HepG2 (cell line): ENCODE data around the gene TALDO1.

ENCODE experiments used
- CTCF ChIP-seq: sonication (generic); formaldehyde crosslinking; IDR thresholded peaks from 2 replicates; pipeline ENCODE4 v1.5.0; 2020; ENCODE audit warnings: mild to moderate bottlenecking, missing genetic modification reagents, moderate library complexity
- EP300 ChIP-seq, 3 experiments: sonication (generic) in 1 of 3; formaldehyde crosslinking in 1 of 3; IDR thresholded peaks; 2 replicates each; pipeline versions ENCODE4 v1.5.1 to v1.6.1; 2011 to 2020; ENCODE audit warnings: low read depth in 2 of 3, low read length in 2 of 3, borderline replicate concordance in 1 of 3, improper control_type of control experiment in 1 of 3, mild to moderate bottlenecking in 1 of 3, missing genetic modification reagents in 1 of 3, moderate library complexity in 1 of 3
- ETV5 ChIP-seq: IDR thresholded peaks from 2 replicates; pipeline ENCODE4 v1.6.1; 2018; ENCODE audit warnings: missing biosample characterization, missing genetic modification reagents, inconsistent platforms, borderline replicate concordance
- FOXJ3 ChIP-seq: sonication (generic); formaldehyde crosslinking; IDR thresholded peaks from 2 replicates; pipeline ENCODE4 v1.4.0; 2020; ENCODE audit warnings: missing genetic modification reagents, mild to moderate bottlenecking, borderline replicate concordance
- HOXA7 ChIP-seq: sonication (generic); formaldehyde crosslinking; IDR thresholded peaks from 2 replicates; pipeline ENCODE4 v1.8.1; 2022; ENCODE audit warnings: mild to moderate bottlenecking, missing genetic modification reagents, moderate library complexity
- NR0B2 ChIP-seq: sonication (generic); formaldehyde crosslinking; IDR thresholded peaks from 2 replicates; pipeline ENCODE4 v1.4.0; 2020; ENCODE audit warnings: mild to moderate bottlenecking, missing genetic modification reagents
- PCBP2 ChIP-seq: fragments of 200-400 bp; formaldehyde crosslinking; optimal IDR thresholded peaks from 2 replicates; pipeline ENCODE3; 2018; ENCODE audit warnings: low read length, low read depth; ENCODE audit not compliant: poor library complexity, severe bottlenecking
- TBP ChIP-seq: sonication (generic); formaldehyde crosslinking; IDR thresholded peaks from 2 replicates; pipeline ENCODE4 v1.5.0; 2020; ENCODE audit warnings: missing genetic modification reagents
- XRCC5 ChIP-seq: fragments of 200-400 bp; formaldehyde crosslinking; optimal IDR thresholded peaks from 2 replicates; pipeline ENCODE3; 2017; ENCODE audit warnings: mild to moderate bottlenecking, low read length
- TF ChIP-seq, protein P1 (sequence below): sonication (generic); formaldehyde crosslinking; IDR thresholded peaks from 2 replicates; pipeline ENCODE4 v1.9.0; 2021; ENCODE audit warnings: missing genetic modification reagents, mild to moderate bottlenecking, borderline replicate concordance
- TF ChIP-seq, protein P2 (sequence below): sonication (generic); formaldehyde crosslinking; IDR thresholded peaks from 2 replicates; pipeline ENCODE4 v1.5.0; 2020; ENCODE audit warnings: missing genetic modification reagents

DNA sequence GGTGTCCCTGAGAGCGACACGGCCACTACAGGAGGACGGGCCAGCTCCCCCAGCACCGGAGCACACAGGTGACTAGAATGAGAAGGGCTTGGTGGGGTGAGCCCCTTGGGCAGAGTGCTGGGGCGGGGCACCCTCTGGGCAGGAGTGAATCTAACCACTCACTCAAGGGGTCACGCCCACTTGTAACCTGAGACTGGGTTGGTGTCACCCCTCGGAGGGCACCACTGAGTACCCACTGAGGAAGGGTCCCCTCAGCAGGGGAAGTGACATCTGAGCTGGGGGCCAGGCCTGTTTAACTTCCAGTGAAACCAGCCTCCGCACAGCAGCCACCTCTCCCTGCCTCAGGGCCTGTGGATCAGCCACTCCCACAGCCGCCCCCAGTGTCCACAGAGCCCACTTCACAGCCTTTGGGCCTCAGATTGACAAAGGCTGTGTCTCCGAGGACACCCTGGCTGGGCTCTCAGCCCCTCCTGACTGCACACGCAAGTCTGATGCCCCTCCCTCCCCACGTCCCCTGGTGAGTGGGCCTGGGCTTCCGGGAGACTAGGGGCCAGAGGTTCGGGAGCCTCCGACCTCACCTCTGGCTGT lies 24.4 kb downstream of the TALDO1 start:
- no peak for TF ChIP-seq XRCC5
- no peak for TF ChIP-seq HOXA7 (CRISPR knock-in tag)
- TF ChIP-seq CTCF (CRISPR knock-in tag) = no peak
- TF ChIP-seq TBP (CRISPR knock-in tag) = no peak
- no peak for TF ChIP-seq NR0B2
- TF ChIP-seq ETV5 = no peak
- no peak for TF ChIP-seq FOXJ3 (CRISPR knock-in tag)
- TF ChIP-seq, protein P1, sequence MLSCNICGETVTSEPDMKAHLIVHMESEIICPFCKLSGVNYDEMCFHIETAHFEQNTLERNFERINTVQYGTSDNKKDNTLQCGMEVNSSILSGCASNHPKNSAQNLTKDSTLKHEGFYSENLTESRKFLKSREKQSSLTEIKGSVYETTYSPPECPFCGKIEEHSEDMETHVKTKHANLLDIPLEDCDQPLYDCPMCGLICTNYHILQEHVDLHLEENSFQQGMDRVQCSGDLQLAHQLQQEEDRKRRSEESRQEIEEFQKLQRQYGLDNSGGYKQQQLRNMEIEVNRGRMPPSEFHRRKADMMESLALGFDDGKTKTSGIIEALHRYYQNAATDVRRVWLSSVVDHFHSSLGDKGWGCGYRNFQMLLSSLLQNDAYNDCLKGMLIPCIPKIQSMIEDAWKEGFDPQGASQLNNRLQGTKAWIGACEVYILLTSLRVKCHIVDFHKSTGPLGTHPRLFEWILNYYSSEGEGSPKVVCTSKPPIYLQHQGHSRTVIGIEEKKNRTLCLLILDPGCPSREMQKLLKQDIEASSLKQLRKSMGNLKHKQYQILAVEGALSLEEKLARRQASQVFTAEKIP (CRISPR knock-in tag) = no peak
- no peak for TF ChIP-seq EP300 (IDR thresholded peaks at IDR 0.05; ENCODE audit: low read depth in 2 of 2, low read length in 2 of 2)
- no peak for TF ChIP-seq EP300 (CRISPR knock-in tag; IDR thresholded peaks at IDR 0.05; ENCODE audit: borderline replicate concordance)
- no peak for TF ChIP-seq PCBP2
- TF ChIP-seq, protein P2, sequence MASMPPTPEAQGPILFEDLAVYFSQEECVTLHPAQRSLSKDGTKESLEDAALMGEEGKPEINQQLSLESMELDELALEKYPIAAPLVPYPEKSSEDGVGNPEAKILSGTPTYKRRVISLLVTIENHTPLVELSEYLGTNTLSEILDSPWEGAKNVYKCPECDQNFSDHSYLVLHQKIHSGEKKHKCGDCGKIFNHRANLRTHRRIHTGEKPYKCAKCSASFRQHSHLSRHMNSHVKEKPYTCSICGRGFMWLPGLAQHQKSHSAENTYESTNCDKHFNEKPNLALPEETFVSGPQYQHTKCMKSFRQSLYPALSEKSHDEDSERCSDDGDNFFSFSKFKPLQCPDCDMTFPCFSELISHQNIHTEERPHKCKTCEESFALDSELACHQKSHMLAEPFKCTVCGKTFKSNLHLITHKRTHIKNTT (CRISPR knock-in tag) = no peak
